Progenitor cell of endocrine pancreas (in vitro differentiated cells): ENCODE results near the gene GNAI2. TPM values are rescaled to one million over a fixed set of nuclear protein-coding genes. Genes with fewer than 3 reads are reported as not detected.

ENCODE experiments used
- DNase-seq: peaks from one replicate; pipeline ENCODE4 v3.0.0; 2021; ENCODE audit warnings: low spot score; ENCODE audit not compliant: unreplicated experiment
- H3K27ac Mint-ChIP-seq: 2 replicates; pipeline ENCODE4 v1.8.0; 2021; ENCODE audit warnings: mild to moderate bottlenecking, moderate library complexity, mixed read lengths
- H3K27me3 Mint-ChIP-seq: 2 replicates; pipeline ENCODE4 v1.8.0; 2021; ENCODE audit warnings: mixed read lengths
- H3K36me3 Mint-ChIP-seq: 2 replicates; pipeline ENCODE4 v1.8.0; 2022; ENCODE audit warnings: mixed read lengths; ENCODE audit not compliant: insufficient read depth
- H3K4me1 Mint-ChIP-seq: 2 replicates; pipeline ENCODE4 v1.8.0; 2021; ENCODE audit warnings: low read depth, mixed read lengths
- H3K4me3 Mint-ChIP-seq: 2 replicates; pipeline ENCODE4 v1.8.0; 2021; ENCODE audit warnings: low read depth, mild to moderate bottlenecking, moderate library complexity, mixed read lengths
- H3K9me3 Mint-ChIP-seq: 2 replicates; pipeline ENCODE4 v1.8.0; 2021; ENCODE audit warnings: low read depth, mixed read lengths
- total RNA-seq: library from RNA; stranded (reverse); gene quantifications from 2 replicates; pipeline ENCODE4 v1.2.1, GENCODE V29; 2021
- TF ChIP-seq, protein P1 (sequence below): fragments of 200-600 bp; sonication (generic); IDR thresholded peaks from one replicate; pipeline ENCODE4 v1.5.0; 2021; ENCODE audit warnings: antibody characterized with exemption, mild to moderate bottlenecking; ENCODE audit not compliant: unreplicated experiment

GNAI2 gene
- total RNA-seq, 1 donor from 2014 or later: 171 TPM

DNA sequence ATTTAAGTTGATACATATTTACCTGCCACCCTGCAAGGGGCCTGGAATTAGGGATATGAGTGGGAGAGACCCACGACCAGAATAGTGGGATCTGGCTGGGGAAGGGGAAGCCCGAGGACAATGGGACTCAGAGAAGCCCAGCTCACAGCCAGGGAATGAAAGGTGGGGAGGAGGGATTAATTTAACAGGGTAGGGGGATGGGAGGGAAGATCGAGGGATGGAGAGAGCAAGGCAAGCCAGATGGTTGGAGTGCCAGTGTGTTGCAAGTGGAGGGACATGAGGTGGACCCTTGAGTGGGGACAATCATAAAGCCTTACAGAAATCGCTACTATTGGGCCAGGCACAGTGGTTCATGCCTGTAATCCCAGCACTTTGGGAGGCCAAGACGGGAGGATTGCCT lies 4.4 kb upstream of the GNAI2 start:
- Mint-ChIP-seq H3K36me3 (no peaks in the 10 kb centered on the region), H3K27me3 (peaks cover 4% of the 10 kb centered on the region), H3K4me1 (peaks cover 31% of the 10 kb centered on the region), H3K27ac (no peak overlapping the region), H3K9me3 (no peaks in the 10 kb centered on the region), H3K4me3 (no peak overlapping the region)
- DNase-seq: no peak
- TF ChIP-seq, protein P1, sequence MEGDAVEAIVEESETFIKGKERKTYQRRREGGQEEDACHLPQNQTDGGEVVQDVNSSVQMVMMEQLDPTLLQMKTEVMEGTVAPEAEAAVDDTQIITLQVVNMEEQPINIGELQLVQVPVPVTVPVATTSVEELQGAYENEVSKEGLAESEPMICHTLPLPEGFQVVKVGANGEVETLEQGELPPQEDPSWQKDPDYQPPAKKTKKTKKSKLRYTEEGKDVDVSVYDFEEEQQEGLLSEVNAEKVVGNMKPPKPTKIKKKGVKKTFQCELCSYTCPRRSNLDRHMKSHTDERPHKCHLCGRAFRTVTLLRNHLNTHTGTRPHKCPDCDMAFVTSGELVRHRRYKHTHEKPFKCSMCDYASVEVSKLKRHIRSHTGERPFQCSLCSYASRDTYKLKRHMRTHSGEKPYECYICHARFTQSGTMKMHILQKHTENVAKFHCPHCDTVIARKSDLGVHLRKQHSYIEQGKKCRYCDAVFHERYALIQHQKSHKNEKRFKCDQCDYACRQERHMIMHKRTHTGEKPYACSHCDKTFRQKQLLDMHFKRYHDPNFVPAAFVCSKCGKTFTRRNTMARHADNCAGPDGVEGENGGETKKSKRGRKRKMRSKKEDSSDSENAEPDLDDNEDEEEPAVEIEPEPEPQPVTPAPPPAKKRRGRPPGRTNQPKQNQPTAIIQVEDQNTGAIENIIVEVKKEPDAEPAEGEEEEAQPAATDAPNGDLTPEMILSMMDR: no peak

DNA sequence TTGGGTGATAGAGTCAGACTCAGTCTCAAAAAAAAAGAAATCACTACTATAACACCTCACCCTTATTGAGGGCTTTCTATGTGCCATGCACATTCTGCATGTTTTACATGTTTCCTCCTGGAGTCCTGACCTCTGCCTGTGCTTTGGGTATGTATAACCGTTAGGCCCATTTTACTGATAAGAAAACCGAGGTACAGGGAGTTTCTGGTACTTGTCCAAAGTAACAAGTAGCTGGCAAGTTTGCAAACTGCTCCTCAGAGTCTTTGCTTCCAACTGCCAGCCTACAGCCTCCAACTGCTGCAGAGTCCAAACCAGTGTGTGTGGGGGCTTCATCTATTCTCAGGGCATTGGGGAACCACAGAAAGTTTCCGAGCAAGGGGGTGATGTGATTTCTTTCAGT lies 3.7 kb upstream of the GNAI2 start:
- no peaks in the 10 kb centered on the region for H3K27me3 Mint-ChIP-seq
- no peaks in the 10 kb centered on the region for H3K9me3 Mint-ChIP-seq
- no peak overlapping the region for H3K27ac Mint-ChIP-seq
- peaks cover 35% of the 10 kb centered on the region for H3K4me1 Mint-ChIP-seq
- DNase-seq: no peak
- H3K36me3 Mint-ChIP-seq: no peaks in the 10 kb centered on the region
- no peak overlapping the region for H3K4me3 Mint-ChIP-seq
- TF ChIP-seq, protein P1: no peak

DNA sequence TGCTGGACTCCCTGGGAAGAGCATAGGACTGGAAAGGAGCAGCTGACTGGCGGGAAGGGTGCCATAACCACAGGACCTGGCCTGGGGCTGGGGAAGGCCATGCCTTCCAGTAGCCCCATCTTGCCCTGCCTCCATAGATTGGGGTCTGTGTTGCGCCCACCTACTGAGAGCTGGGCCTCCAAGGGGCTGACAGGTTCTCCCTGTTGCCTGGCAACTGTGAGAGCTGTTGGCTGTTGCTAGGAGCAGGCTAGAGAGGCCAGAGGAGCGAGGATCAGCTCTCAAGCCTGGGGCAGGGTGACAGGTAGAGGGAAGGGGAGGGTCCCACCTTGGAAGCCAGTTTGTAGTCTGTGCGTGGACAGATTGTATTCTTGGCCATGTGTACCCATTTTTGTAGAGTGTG lies 2.8 kb upstream of the GNAI2 start:
- TF ChIP-seq, protein P1: no peak
- Mint-ChIP-seq H3K36me3 (no peaks in the 10 kb centered on the region), H3K27me3 (no peaks in the 10 kb centered on the region), H3K4me1 (peaks cover 40% of the 10 kb centered on the region), H3K4me3 (no peak overlapping the region), H3K27ac (peak overlapping the region; percentile 79), H3K9me3 (no peaks in the 10 kb centered on the region)
- no peak for DNase-seq

DNA sequence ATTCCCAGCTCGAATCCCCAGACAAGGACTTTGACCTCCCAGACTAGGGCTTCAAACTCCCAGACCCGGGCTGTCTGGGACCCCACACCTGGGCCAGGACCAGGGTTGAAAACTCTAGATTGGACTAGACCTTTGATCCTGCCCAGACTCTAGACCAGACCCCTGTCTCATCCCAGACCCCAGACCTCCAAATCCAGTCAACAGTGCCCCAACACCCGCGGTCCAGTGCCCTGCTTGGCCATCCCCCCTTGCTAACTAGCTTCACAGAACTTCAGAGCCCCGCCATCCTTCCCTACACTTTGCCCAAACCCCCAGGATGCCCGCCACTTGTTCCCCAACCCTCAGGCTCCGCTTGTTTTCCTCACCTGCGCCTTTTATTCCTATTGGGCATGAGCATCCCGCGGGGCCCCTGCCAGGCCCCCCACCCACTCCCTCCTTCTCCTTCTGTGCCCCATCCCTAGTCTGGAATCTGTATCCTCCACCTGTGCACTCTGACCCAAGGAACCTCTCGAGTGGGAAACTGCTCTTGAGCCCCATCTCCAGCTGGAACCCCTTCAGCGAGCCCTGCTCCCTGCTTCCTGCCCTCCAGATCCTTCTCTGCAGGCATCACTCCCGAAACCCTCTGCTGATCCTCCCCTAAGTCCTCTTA lies 604 bp downstream of the GNAI2 start:
- H3K27me3 Mint-ChIP-seq: no peaks in the 10 kb centered on the region
- H3K9me3 Mint-ChIP-seq: no peaks in the 10 kb centered on the region
- TF ChIP-seq, protein P1: no peak
- H3K27ac Mint-ChIP-seq: peak overlapping the region; percentile 92
- H3K36me3 Mint-ChIP-seq: no peaks in the 10 kb centered on the region
- DNase-seq: no peak
- H3K4me3 Mint-ChIP-seq: peak overlapping the region; percentile 93
- H3K4me1 Mint-ChIP-seq: peaks cover 42% of the 10 kb centered on the region

DNA sequence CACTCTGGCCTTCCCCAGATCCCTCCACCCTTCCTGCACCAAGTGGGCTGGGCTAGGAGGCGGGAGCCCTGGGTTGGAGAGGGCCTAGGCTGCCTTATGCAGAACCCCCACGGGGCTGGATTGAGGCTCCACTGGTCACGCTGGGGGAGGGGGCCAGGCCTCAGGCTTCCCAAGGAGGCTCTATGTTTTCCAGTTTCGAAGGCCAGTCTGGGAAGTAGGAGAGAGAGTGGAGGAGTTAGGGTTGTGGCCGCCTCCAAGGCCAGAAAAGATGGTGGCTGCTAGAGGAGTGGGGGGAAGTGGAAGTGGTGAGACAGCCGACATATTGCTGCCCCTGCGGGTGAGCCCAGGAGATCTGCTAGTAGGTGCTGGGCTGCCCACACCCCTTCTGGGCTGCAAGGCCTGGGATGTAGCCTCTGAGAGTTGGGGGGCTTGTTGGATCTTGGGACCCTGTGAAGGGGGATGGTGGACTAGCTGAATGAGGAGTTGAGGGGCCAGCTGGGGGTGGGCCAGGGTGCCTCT lies 1.2 kb downstream of the GNAI2 start:
- Mint-ChIP-seq H3K4me3 (peak overlapping the region; percentile 93), H3K27ac (peak overlapping the region; percentile 92), H3K27me3 (no peaks in the 10 kb centered on the region), H3K4me1 (peaks cover 43% of the 10 kb centered on the region), H3K9me3 (no peaks in the 10 kb centered on the region), H3K36me3 (no peaks in the 10 kb centered on the region)
- TF ChIP-seq, protein P1: no peak
- DNase-seq: no peak
